ENCODE measurements around the gene C14orf180.

C14orf180 gene

DNA sequence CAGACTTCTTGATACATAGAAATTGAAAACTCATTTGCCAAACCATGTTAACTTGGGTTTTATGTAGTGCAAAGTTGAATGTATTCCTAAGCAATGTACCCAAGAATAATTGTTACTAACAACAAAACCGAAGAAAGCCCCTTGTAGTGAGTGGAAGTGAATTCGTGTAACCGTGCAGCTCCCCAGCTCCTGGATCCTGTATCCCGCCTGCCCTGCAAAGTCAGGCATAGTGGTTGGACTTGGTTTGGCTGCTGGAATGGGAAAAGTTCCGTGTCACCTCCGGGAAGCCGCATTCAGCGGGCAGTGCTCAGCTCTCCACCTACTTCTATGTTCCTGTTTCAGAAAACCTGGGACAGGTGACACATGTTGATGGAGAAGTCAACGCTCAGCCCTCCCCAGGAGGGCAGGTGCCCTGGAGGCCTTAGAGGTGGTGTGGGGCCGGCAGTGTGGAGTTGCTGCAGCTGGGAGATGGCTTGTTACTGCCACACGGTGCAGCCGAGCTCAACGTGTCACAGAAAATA, 29.2 kb upstream of the C14orf180 start:
- no peak for DNase-seq (ENCODE audit: low read depth)

DNA sequence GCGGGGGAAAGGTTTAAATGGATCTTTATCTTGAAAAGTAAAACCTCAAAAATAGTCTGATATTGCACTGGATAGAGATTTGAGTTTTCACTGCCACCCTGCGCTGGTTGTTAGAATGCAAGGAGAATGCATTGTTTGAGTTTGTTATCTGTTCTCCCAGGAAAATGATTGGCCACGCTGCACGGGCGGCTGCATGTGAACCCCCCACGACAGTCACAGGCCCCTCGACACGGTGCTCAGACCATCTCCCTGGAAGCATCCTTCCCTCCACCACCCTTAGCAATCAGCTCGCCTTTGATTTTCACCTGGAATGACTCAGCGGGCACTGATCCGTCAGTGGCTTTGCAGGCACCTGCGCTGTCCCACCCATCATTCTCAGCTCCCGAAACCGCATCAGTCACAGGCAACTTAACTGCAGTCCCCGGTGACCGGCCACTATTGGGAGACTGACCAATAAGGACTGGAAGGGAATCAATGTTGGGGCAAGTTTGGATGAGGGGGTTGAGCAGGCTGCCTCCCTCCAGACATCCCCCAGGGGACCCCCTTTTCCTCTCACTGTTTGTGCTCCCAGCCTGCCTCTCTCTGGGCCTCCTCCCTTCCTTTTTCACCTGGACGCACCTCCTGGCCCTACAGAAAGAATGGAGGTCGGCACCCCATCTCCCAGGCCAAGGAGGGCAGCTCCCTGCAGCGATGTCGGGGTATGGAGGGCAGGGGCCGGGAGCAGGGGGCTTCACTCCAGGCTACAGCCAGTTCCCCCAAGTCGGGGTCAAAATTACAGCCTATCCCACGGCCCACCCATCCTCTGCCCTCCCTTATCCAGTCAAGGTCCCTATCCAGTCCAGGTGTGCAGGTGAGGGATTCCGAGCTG, 28.5 kb upstream of the C14orf180 start:
- no peak for DNase-seq (ENCODE audit: low read depth)

DNA sequence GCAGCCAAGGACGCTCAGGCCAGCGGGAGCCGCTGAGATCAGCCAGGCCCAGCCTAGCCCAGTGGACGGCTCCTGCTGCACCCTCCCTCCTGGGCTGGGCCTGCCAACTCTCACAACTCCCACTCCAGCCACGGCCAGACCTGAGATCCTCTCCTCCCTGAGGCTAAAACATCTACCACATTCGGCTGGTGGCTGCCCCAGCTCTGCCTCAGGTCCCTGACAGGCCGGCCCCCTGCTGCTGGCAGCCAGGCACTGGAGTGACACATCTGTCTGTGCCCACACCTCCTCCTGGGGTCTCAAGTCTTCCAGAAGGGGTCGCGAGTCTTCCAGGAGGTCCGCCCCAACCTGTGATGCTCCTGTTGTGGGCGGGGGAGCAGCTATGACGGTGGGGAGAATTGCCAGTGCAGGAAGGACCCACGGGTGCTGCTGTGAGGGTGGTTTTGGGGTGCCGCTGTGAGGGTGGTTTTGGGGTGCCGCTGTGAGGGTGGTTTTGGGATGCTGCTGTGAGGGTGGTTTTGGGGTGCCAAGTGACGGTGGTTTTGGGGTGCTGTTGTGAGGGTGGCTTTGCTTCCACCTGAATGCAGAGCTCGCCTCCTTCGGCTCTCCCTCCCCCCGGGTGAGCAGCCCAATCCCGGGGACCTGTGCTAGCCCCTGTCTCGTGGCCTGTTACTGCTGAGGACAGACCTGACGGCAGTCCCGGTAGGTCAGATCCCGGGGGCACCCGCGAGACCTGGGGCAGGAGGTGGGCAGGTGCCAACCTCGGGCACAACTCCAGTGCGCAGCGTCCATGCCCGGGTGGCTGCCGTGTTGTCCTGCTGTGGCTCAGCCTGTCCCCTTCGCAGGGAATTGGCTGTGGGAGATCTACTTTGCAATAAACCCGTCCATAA, 27.5 kb upstream of the C14orf180 start:
- DNase-seq (ENCODE audit: low read depth) = no peak

DNA sequence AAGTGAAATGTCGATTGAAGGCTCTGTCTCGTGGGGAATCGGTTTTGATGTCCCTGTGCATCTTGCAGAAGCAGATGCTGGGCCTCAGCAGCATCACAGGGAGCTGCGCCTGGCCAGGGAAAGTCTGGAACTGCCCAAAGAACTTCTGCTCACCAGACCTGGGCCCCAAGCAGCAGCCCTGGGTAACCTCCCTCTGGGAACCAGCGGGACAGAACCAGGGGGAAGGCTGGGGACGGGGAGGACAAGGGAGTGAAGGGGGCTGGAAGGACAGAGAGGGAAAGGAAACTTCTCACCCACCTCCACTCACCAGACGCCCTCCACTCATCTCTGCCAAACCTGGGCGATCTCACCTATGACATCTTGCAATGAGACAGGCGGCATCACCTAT, 26.8 kb upstream of the C14orf180 start:
- DNase-seq (ENCODE audit: low read depth) = no peak

DNA sequence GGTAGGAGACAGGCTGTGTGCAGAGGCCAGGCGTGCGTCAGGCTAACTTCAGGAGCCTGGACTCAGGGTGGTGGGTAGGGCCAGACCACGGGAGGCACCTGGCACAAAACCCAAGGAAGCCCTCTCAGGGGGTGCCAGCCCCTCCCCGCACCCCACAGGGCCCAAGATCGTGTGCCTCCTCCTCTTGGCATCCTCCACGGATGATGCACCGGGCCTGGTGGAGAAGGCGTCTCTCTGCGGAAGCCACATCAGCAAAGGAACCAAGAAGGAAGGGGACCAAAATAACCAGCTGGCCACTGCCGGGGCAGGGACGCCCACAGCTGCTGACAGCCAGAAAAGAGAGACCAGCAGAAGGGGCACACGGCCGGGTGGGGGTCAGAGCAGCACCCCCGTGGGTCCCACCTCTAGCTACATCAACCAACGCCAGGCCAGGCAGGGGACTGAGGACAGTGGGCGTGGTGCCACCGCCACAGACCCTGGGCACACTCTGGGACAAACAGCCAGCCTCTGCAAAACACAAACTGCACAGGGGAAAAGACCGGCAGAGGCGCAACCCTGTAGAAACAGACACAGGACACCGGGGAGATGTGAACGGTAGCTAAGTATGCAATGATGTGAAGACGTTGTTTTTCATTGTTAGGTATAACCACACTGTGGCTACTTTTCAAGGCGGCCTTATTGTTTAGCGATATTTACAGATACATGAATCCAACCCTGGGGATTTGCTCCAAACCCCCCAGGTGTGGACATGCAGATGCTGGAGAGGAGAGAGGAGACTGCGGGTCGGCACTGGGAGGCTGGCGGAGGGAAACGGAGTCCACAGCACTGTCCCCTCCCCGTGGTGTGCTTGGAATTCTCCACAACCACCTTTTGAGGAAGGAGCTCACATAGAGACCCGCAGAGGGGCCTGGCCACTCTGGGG, 26.1 kb upstream of the C14orf180 start:
- DNase-seq (ENCODE audit: low read depth) = no peak

DNA sequence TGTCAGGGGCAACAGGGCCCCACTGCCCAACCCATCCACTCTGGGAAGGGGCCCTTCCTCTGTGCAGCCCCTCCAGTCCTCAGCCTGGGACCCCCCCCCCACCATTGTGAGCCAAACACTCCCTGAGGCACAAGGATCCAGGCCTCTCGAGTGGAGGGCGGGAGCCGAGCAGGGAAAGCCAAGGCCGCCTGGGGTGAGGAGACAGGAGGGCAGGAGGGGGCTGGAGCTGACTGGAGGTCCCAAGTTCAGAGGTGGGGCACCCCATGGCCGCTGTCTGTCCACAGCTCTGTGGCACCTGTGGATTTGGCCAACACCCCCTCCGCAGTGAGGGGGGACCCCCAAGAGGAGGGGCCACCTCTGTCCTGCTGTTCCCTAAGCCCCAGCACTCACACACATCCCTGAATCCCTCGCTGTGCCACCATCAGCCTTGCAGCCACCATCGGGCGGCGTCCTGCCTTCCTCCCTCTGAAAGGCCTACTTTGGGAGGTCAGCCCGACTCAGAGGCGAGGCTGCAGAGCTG, 25.4 kb upstream of the C14orf180 start:
- DNase-seq (ENCODE audit: low read depth) = no peak

DNA sequence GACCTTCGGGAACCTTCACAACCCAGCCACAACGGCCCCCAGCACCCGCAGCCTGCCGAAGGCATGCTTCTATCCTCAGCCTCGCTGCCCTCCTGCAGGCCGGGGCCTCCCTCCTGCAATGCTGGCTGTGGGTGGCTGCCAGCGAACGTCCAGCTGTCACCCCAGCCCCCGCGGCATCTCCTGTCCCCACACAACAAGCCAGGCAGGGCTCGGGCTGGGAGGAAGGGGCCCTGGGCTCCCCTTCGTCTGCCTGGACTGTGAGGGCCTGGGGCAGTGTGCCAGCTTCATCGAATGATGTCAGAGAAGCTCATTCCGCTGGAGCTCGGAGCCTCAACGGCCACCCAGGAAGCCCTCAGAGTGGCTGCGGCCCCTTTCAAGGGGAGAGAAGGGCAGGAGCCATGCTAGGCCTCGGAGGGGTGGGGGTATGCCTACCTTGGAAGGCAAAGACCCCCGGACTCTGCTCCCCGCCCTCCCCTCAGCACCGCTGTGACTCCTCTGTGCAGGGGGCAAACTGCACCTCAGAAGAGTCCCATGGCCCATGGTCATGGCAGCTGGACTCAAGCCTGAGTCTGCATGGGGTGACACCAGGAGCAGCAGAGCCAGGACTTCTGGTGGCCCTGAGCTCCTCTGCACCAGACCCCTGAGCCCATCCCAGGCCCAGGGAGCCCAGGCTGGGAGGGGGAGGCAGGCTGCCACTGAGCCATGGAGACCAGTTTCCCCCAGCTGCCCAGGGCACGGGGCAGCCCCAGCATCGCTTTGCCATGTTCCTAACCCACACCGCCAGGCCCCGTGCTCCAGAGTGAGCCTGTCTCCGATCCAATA, 24.7 kb upstream of the C14orf180 start:
- DNase-seq (ENCODE audit: low read depth) = no peak

DNA sequence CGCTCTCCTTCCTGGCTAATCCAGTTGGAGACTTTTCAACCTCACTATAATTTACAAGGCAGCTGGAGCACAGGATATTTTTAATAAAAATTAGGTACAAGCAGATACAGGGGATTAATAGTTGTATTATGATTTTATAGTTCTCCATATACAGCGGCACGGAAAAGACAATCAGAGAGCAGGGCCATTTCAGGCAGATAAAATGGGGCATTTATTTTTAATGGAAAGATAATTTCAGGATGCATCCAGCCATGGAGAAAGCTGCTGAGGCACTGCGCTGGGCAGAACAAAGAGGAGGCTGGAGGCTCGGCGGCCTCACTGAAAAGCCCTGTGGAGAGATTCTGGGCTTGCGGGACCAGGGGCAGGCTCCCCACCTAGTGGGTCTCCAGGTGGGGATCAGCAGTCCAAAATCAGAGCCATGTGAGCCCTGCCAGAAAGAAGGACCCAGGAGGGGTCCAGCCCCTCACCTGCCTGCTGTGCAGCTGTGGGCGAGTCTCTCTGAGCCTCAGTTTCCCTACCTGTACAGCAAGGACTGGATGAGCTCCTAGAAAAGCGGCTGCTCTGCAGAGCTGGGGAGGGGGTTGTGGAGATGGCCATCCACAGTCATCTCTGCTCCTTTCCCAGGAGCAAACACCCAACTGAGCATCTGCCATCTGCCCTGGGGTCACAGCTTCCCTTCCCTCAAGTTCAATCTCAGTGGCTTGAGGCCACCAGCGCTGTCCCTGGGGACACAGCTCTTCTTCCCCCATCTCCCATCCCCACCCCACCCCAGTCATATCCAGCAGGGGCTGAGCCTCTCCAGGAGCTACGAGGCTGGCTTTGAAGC, 23.9 kb upstream of the C14orf180 start:
- DNase-seq (ENCODE audit: low read depth) = no peak

DNA sequence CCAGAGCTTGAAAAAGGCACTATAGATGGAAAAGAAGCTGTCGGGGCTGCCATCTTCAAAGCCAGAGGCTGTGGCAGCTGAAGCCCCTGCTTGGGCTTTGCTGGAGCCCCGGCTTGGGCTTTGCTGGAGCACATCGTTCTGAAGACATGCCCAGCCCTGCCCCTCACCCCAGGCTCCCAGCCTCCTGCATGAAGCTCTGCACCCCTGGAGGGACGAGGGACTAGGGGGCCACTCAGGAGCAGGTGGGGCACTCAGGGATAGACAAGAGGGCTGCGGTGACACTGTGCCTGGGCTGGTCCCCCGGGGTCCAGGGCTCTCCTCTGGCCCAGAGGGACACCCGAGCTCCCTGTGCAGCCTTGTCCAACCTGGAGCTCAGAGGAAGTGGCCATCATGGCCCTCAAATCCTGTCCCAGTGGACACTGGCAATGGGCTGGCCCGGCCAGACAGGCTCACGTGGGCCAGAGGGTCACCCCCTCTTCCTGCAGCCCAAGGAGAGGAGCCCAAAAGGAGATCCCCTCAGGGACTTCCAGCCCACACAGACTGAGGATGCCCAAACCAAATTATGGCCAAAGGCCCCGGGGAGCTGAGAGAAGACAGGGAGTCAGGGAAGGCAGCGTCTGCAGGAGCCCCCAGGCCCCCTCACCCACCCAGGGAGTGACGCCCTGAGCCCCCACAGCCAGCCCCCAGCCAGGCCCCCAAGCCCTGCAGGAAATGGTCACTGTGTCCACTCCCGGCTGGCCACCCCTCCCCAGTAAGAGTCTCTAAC, 23.1 kb upstream of the C14orf180 start:
- no peak for DNase-seq (ENCODE audit: low read depth)

DNA sequence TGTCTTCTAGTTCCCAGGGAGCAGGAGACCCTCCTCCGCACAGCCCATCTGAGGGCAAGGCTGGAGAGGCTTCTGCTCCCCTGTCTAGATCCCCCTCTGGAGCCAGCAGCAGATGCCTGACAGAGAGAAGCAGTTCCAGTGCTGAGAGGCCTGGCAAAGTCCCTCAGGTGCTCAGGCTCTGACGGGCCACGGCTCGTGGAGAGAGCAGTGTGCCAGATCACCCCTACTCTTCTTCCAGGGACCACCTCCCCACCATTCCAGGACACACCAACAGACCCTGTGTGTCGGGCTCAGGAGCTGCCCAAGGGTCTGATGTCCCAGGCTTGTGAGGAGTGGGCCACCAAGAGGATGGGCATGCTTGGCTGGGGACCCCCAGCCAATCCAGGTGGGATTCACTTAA, 22.5 kb upstream of the C14orf180 start:
- no peak for DNase-seq (ENCODE audit: low read depth)

DNA sequence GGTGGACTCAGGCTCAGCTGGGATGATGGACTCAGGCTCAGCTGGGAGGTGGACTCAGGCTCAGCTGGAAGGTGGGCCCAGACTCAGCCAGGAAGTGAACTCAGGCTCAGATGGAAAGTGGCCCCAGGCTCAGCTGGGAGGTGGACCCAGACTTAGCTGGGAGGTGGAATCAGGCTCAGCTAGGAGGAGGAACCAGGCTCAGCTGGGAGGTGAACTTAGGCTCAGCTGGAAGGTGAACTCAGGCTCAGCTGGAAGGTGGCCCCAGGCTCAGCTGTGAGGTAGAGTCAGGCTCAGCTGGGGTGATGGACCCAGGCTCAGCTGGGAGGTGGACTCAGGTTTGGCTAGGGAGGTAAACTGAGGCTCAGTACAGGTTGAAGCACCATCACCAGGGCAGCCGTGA, 21.8 kb upstream of the C14orf180 start:
- no peak for DNase-seq (ENCODE audit: low read depth)

DNA sequence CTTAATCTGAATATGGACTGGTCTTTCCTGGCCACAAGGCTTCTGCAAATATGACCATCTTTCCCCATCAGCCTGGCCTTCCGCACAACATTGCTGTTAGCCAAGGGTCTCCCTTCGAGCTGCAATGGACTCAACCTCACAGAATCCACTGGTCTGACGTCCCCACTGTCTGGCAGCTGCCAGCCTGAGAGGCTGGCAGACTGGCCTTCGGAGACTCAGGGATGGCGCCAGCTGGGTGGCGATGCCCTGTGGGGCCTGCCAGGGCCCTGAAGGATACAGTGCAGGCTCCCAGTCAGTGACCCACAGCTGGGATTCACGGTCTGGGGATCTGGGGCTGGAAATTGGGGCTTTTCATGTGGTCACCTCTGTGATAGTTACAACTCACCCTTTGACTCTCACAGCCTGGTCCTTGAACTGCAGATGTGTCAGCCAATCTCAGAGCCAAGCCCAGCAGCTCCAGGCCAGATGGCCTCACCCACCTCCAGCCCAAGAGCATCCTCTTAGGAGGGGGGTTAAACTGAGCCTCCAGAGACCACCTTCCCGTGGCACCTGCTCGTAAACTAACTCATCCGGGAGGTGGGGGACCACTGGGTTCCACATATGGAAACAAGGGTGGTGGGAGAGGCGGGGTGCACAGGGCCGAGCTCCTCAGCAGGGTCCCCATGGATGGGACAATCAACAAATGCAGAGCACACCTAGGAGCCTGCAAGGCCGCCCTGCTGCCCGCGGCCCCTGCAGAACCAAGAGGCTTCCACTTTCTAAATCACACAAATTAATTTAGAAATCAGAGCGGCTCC, 21.1 kb upstream of the C14orf180 start:
- DNase-seq (ENCODE audit: low read depth) = no peak

DNA sequence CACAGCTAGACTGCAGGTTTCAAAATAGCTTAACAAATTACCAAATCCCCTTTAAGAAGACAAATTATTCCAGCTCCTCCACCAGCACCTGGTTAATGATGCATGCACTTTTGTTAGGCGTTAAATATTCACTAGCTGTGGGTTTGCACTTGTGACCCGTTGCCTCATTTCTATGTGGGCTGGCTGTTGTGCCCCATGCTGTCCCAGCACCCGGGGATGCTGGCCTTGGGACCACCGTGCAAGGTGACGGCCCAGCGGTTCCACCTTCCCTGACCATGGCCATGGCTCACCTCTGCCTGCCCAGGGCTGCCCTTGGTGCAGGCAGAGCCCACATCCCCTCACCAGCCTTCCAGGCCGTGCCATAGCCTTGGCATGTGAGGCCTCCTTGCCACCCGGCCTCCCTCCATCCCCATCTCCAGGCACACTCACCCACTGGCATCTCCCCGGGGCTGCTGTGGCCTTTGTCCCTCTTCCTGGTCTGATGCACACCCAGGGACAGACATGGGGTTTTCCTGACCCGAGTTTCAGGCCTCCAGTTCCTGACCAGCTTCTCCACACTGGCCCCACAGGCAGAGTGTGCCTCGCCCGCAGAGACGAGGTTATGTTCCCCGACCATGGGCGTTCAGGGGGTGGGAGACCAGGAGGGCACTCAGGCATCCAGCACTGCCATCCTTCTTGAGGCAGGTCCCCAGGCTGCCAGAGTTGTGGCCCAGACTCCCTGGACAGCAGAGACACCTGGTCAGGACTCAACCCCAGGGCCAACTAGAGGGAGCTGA, 20.3 kb upstream of the C14orf180 start:
- no peak for DNase-seq (ENCODE audit: low read depth)

DNA sequence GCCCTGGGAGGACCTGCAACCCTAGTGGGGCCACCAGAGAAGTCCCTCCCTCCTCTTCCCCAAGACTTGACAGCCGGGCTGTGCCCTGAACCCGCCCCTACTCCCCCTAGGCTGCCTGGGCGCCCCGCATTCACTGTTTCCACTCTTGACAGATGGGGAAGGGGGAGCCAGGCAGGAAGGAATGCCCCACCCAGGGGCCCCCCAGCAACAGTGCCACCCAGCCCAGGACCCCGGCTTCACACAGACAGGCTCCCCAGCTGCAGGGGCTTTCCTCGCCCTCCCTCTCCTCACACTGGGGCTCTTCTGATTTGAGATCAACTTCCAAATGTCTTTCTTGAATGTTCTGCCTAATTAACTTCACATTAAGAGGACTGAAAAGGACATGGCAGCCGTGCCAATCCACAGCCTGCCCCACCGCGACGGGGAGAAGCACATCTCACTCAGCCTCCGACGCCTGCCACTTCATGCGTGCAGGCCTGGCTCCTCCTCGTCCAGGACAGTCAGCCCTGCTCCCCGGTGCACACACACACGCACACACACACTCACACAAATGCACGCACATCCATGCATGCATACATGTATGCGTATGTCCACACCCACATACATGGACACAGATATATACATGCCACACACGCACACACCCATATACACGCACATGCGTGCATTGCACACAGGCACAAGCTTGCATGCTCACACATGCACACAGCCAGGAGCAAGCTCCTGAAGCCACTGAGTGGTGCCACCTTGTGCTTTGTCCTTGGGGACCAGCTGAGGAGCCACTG, 19.6 kb upstream of the C14orf180 start:
- DNase-seq (ENCODE audit: low read depth) = no peak

DNA sequence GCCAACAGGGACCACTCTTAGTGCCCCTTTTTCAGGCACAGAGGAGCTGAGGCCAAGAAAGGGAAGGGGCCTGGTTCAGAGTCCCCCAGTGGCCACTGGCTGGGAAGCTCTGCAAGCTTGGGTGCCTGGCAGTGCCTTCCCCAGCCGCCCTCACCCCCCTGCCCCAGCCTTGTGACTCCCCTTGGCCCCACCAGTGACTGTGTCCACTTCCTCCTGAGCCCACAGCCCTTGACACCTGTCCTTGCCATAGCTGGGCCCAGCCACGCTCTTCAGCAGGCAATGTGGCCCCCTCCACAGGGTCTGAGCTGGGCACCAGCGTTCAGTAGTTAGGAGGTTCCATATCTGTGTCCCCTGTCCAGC, 19.0 kb upstream of the C14orf180 start:
- no peak for DNase-seq (ENCODE audit: low read depth)

DNA sequence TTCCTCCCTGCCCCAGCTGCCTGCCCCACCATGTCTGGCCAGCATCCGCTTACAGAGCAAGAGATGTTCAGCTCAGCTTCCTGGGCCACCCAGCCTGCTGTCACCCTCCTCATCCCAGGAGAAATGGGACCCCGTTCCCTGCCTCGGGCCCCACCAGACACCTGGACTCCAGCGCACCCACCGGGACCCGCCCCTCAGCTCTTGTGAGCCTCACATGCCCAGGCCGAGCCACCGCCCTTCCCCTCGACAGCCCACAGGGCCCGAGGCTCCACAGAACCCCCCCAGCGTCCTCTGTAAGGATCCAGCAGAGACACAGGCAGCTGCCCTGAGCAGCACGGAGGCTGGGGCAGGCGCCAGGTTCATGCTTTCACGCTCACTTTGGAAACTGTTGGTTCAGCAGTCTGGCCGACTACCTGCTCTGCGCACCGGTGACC, 18.4 kb upstream of the C14orf180 start:
- DNase-seq (ENCODE audit: low read depth) = no peak
